Fibroblast of gingiva (primary cell): ENCODE data around the gene PUM2.
A peak's percentile ranks its signal among the peaks of the same experiment; 100 is the strongest.

Experiments used
- DNase-seq: peaks from one replicate; pipeline ENCODE4 v3.0.0-alpha.2; 2011; ENCODE audit warnings: low read depth

The PUM2 gene

GRCh38 chr2:20231598-20232026, 119.0 kb downstream of the PUM2 start:
- DNase-seq: no peak

GRCh38 chr2:20231159-20231558, 119.5 kb downstream of the PUM2 start:
- DNase-seq: no peak

GRCh38 chr2:20230114-20230425, 120.6 kb downstream of the PUM2 start:
- no peak for DNase-seq

- DNase-seq: peak; percentile 83
These were observed 121.1 kb downstream of the PUM2 start for GRCh38 chr2:20229322-20230113.

- no peak for DNase-seq
These were observed 122.6 kb downstream of the PUM2 start for GRCh38 chr2:20227894-20228505.

- DNase-seq: no peak
These were observed 124.5 kb downstream of the PUM2 start for GRCh38 chr2:20226152-20226545.

- peak; percentile 27 for DNase-seq
These were observed 125.1 kb downstream of the PUM2 start for GRCh38 chr2:20225294-20226151.

- peak; percentile 32 for DNase-seq
These were observed 125.8 kb downstream of the PUM2 start, which contains the start of gene SDC1 for GRCh38 chr2:20224716-20225293. SDC1 (minus strand) TSS chr2:20225130; CDS start chr2:20224867, 263 bp downstream.

- no peak for DNase-seq
These were observed 126.4 kb downstream of the PUM2 start for GRCh38 chr2:20224164-20224715.

- peak; percentile 46 for DNase-seq
These were observed 127.1 kb downstream of the PUM2 start for GRCh38 chr2:20223407-20224163.

GRCh38 chr2:20222769-20223406, 127.8 kb downstream of the PUM2 start:
- no peak for DNase-seq

- no peak for DNase-seq
These were observed 128.5 kb downstream of the PUM2 start for GRCh38 chr2:20222014-20222768.

- DNase-seq: peak; percentile 61
These were observed 129.1 kb downstream of the PUM2 start for GRCh38 chr2:20221555-20221973.

- DNase-seq: no peak
These were observed 129.7 kb downstream of the PUM2 start for GRCh38 chr2:20220806-20221554.

- DNase-seq: no peak
These were observed 130.8 kb downstream of the PUM2 start for GRCh38 chr2:20219763-20220380.

GRCh38 chr2:20218331-20219320, 132.0 kb downstream of the PUM2 start:
- no peak for DNase-seq
